Activated naive CD4-positive, alpha-beta T cell treated with Interleukin-2 at 50 U/mL for 16 hours (primary cell): ENCODE results near the gene ERVK3-1.
"Not testable (repeated sequence)": the region's sequence is repeated elsewhere in the genome, so short reads cannot be mapped to it uniquely, and the experiment has no call there.

ENCODE experiments used
- DNase-seq: peaks from one replicate; pipeline ENCODE4 v3.0.0-alpha.2; 2020

ERVK3-1 gene, protein sequence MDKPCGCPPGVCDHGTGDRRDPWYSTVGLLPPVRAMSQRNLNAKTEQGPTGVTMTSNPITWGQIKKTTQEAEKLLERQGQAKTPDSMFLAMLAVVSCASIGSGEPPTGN

GRCh38 chr19:58305065-58305931 is at the start of gene ERVK3-1:
TSS of gene ERVK3-1 (plus strand) at chr19:58305377. CDS start at chr19:58312169, 6,792 bp downstream.
- DNase-seq = peak; percentile 95

- not testable (repeated sequence) for DNase-seq
These were observed 46.9 kb upstream of the ERVK3-1 start for GRCh38 chr19:58258259-58258658.

- no peak for DNase-seq
These were observed 43.6 kb upstream of the ERVK3-1 start for GRCh38 chr19:58261600-58261967.

DNA sequence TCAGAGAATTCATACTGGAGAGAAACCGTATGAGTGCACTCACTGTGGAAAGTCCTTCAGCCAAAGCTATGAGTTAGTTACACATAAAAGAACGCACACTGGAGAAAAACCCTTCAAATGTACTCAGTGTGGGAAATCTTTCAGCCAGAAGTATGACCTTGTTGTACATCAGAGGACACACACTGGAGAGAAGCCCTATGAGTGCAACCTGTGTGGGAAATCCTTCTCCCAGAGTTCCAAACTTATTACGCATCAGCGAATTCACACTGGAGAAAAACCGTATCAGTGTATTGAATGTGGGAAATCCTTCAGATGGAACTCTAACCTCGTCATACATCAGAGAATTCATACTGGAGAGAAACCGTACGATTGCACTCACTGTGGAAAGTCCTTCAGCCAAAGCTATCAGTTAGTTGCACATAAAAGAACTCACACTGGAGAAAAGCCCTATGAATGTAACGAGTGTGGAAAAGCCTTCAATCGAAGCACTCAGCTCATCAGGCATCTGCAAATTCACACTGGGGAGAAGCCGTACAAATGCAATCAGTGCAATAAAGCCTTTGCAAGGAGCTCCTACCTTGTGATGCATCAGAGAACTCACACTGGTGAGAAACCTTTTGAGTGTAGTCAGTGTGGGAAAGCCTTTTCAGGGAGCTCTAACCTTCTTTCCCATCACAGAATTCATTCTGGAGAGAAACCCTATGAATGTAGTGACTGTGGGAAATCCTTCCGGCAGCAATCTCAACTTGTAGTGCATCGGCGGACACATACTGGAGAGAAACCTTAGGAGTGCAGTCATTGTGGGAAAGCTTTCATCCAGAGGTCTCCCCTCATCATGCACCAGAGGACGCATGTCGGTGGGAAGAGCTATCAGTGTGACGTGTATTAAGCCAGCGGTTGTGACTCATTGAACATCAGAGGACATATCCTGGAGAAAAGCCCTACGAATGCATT is 42.9 kb upstream of the ERVK3-1 start:
- no peak for DNase-seq

GRCh38 chr19:58262922-58263296 is 42.3 kb upstream of the ERVK3-1 start:
- DNase-seq = no peak

GRCh38 chr19:58265100-58265499 is 40.1 kb upstream of the ERVK3-1 start:
- no peak for DNase-seq

- DNase-seq = no peak
These were observed 36.8 kb upstream of the ERVK3-1 start for GRCh38 chr19:58268344-58268743.

DNA sequence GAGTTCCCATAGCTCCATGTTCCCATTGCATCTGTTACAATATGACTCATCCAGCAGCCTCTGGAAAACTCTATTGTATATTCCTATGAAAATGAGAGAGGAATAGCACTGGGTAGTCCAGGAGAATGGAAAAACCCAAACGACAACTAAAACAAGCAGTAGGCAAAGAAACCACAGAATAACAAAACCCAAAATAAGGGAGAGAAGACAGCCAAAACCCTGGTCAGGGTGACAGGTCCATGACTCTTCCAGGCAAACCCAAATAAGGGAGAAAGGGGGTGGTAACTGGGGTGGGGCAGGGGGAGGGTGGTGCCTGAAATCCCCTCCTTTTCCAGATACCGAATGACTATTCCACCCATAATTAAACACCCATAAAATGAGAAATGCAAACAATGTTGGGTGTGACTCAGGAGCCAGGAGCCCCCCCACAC is 30.4 kb upstream of the ERVK3-1 start:
- DNase-seq = no peak

DNA sequence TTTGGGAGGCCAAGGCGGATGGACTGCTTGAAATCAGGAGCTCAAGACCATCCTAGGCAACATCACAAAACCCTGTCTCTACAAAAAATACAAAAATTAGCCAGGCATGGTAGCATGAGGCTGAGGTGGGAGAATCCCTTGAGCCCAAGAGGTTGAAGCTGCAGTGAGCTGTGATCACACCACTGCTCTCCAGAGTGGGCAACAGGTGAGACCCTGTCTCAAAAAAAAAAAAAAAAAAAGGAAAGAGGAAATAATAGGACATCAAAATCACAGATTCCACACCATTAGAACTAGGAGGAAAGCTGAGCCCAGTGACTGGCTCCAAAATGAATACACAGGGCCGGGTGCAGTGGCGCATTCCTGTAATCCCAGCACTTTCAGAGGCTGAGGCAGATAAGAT is 29.6 kb upstream of the ERVK3-1 start:
- DNase-seq = no peak

DNA sequence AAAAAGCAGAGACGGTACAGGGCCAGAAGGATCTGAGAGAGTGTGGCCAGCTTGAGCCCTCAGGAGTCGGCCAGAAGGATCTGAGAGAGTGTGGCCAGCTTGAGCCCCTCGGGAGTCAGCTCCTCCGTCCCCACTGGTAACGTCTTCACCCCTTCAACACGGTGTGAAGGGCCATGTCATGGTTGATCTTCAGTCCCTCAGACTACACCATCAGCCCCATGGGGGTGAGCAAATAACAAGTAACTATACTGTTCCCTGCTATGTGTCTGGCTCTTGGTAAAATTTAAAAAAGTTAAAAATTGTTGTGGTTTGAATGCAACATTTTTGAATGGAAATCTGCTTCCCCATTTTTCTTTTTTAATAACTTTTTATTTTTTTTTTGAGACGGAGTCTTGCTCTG is 28.0 kb upstream of the ERVK3-1 start:
- no peak for DNase-seq

DNA sequence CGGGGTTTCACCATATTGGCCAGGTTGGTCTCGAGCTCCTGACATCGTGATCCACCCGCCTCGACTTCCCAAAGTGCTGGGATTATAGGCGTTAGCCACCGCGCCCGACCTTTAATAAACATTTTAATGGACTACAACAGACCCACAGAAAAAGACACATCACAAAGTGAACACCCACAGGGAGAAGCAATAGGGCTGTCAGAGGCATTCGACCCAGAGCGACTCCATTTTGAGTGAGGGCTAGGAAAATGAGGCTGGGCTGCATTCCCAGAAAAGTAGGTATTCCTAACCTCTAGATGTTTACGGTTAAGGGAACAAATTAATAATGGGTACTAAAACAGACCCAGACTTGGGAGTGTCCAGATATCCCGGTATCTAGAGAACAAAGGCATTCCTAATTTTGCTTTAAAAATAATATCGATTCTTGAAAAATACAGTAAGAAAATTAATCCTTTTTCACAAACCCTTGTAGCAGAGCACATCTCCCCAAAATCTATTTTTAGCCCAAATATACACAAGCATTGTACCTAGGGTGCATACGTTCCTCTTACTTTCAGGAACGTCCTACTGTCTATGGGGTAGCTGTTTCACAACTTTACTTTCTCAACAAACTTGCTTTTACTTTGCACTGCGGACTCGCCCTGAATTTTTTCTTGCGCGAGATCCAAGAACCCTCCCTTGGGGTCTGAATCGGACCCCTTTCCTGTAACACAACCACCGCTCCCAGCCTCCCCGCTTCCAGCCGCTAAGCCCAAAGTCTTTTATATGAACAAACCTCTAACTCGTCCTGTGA is 27.2 kb upstream of the ERVK3-1 start:
- no peak for DNase-seq

GRCh38 chr19:58278541-58279041 is 26.6 kb upstream of the ERVK3-1 start, which contains the start of gene ZNF8:
TSS of gene ZNF8 (plus strand) at chr19:58278955. CDS start at chr19:58279082, 127 bp downstream.
- DNase-seq = peak; percentile 99

GRCh38 chr19:58279042-58279924 is 25.9 kb upstream of the ERVK3-1 start:
- peak; percentile 53 for DNase-seq

DNA sequence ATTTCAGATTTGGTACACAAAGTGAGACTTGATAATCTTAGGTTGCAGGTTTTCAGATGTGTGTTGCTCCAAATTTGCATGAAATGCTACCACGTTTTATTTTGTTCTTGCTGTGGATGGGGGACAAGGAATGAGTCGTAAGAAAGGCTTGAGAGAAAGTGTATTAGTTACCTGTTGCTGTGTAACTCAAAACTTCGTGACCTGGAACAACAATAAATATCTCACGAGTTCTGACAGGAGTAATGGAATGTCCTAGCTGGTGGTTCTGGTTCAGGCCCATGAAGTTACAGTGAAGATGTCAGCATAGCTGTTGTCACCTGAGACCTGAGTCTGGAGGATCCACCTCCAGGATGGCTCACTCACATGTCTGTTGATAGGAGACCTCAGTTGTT is 25.3 kb upstream of the ERVK3-1 start:
- DNase-seq = no peak

GRCh38 chr19:58284199-58284598 is 21.0 kb upstream of the ERVK3-1 start:
- no peak for DNase-seq

DNA sequence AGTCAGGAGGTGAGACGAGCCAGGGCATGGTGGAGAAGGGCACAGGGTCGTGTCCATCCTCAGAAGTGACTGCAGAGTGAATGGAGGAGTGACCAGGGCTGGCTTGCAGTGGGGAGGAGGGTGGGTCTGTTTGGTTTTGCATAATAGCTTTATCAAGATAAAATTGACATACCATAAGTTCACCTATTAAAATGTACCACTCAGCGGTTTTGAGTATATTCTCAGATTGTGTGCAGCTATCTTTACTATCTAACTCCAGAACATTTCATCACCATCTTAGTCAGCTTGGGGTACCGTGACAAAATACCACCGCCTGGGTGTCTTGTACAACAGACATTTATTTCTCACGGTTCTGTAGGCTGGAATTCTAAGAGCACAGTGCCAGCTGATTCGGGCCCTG is 13.2 kb upstream of the ERVK3-1 start:
- no peak for DNase-seq

DNA sequence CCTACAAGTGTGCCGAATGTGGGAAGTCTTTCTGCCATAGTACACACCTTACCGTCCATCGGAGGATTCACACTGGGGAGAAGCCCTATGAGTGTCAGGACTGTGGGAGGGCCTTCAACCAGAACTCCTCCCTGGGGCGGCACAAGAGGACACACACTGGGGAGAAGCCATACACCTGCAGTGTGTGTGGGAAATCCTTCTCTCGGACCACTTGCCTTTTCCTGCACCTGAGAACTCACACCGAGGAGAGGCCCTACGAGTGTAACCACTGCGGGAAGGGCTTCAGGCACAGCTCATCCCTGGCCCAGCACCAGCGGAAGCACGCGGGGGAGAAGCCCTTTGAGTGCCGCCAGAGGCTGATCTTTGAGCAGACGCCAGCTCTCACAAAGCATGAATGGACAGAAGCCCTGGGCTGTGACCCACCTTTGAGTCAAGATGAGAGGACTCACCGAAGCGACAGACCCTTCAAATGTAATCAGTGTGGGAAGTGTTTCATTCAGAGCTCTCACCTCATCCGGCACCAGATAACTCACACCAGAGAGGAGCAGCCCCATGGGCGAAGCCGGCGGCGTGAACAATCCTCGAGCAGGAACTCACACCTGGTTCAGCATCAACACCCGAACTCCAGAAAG is 10.3 kb upstream of the ERVK3-1 start:
- DNase-seq = no peak

- DNase-seq = no peak
These were observed 9.1 kb upstream of the ERVK3-1 start for GRCh38 chr19:58296104-58296503.

DNA sequence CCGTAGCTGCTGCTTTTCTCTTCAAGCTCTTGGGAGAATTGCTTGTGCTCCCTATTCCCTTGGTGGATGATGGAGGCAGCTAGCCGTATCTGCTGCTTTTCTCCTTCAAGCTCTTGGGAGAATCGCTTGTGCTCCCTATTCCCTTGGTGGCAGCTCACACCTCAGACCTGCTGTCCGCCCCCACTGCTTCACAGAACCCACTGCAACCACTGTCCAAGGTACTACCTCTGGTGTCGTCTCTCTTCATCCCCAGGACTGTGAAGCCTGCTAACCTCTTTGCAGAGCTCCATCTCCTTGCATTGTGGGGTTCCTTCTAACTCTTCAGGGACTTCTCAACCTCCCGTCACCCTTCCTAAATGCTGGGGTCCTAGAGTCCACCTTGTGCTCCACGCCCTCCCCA is 4.6 kb upstream of the ERVK3-1 start:
- DNase-seq = no peak

DNA sequence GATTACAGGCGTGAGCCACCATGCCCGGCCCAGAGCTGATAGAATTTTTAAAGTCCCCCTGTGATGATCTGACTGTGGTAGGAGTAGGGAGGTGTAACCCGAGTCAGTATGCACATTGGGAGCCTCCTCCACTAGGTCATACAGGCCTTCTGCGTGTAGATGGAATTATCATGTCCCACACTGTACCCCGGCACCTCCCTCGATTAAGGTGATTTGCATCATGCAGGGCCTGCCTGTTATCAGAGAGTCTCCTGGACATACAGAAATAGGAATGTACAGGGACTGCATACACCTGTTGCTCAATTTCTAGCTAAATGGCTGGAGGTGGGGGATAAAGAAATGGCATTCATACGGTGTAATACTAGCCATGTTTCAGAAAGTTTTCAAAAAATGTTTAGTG is 922 bp upstream of the ERVK3-1 start:
- DNase-seq = no peak

DNA sequence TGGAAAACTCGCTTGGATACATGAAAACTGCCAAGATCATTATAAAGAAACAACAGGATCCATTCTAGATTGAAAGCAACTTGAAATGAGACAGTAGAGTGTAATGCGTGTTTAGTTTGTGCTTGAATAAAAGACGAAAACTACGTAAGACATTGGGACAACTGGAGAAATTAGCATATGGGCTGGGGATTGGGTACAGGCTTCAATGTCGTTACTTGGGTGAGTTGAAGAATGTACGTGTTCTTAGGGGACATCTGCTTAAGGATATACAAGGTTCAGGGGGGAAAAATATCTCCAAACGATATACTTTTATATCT is 471 bp upstream of the ERVK3-1 start:
- DNase-seq = no peak
